Liver (tissue), 3 donors: ENCODE data around the gene RCBTB1.

Experiments
- RXRA ChIP-seq, 2 donors: IDR thresholded peaks; 2 replicates each; pipeline ENCODE4 v1.6.1; 2017 to 2018; ENCODE audit warnings: antibody characterized with exemption in 2 of 2, mild to moderate bottlenecking in 1 of 2
- TAF1 ChIP-seq: conservative IDR thresholded peaks from 2 replicates; pipeline ENCODE4 v1.6.1; 2016; ENCODE audit warnings: antibody characterized with exemption, mild to moderate bottlenecking
- YY1 ChIP-seq: IDR thresholded peaks from 2 replicates; pipeline ENCODE4 v1.6.1; 2016; ENCODE audit warnings: antibody characterized with exemption, mild to moderate bottlenecking
- TF ChIP-seq, protein P1 (sequence below): fragments of 150-350 bp; IDR thresholded peaks from 2 replicates; pipeline ENCODE4 v1.5.1; 2017; ENCODE audit warnings: improper control_type of control experiment, low read depth, low read length; ENCODE audit not compliant: missing input control
- TF ChIP-seq, protein P2 (sequence below): IDR thresholded peaks from 2 replicates; pipeline ENCODE4 v1.6.1; 2016; ENCODE audit warnings: antibody characterized with exemption
- donor health status: healthy.
- donor health status: healthy.

- TF ChIP-seq, protein P1, sequence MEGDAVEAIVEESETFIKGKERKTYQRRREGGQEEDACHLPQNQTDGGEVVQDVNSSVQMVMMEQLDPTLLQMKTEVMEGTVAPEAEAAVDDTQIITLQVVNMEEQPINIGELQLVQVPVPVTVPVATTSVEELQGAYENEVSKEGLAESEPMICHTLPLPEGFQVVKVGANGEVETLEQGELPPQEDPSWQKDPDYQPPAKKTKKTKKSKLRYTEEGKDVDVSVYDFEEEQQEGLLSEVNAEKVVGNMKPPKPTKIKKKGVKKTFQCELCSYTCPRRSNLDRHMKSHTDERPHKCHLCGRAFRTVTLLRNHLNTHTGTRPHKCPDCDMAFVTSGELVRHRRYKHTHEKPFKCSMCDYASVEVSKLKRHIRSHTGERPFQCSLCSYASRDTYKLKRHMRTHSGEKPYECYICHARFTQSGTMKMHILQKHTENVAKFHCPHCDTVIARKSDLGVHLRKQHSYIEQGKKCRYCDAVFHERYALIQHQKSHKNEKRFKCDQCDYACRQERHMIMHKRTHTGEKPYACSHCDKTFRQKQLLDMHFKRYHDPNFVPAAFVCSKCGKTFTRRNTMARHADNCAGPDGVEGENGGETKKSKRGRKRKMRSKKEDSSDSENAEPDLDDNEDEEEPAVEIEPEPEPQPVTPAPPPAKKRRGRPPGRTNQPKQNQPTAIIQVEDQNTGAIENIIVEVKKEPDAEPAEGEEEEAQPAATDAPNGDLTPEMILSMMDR: no peak
- TF ChIP-seq YY1 (no peak), RXRA (IDR thresholded peaks at IDR 0.05) (no peak), TAF1 (no peak)
- TF ChIP-seq, protein P2, sequence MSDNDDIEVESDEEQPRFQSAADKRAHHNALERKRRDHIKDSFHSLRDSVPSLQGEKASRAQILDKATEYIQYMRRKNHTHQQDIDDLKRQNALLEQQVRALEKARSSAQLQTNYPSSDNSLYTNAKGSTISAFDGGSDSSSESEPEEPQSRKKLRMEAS: no peak
Observed at GRCh38 chr13:49488563-49488962, 96.8 kb downstream of the RCBTB1 start.
